HG03064 (cell line): Measurements from ENCODE around the gene TBX2.

Source experiments
- ATAC-seq: cut with Tn5 transposase; IDR thresholded peaks from one replicate; pipeline ENCODE4 v1.9.1; 2021; ENCODE audit warnings: low read depth; ENCODE audit not compliant: unreplicated experiment

The TBX2 gene

GRCh38 chr17:61368049-61368831 lies 31.4 kb upstream of the TBX2 start:
- no peak for ATAC-seq

- ATAC-seq = no peak
Measured at GRCh38 chr17:61368832-61369450, 30.7 kb upstream of the TBX2 start.

DNA sequence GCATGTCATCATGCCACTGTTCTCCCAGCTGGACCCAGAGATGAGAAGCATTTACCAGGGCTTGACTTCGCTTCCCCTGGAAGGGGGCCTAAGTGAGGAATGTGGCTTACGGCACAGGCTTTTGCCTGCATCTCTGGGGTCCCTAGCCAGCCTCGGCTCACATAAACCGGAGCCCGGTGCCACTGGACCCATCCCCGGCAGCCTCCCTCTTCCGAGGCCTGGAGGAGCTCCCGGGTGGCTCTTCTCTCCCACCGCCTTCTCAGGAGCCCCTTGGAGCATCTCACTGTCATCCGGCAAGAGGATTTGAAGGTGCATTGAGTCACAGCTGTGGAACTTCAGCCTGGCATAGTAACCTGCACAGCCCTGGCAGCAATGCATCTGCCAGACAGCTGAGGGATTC lies 29.9 kb upstream of the TBX2 start:
- no peak for ATAC-seq

GRCh38 chr17:61371179-61371578 lies 28.5 kb upstream of the TBX2 start:
- ATAC-seq = no peak

GRCh38 chr17:61371606-61372005 lies 28.0 kb upstream of the TBX2 start:
- no peak for ATAC-seq

- ATAC-seq = no peak
Measured at GRCh38 chr17:61372436-61372835, 27.2 kb upstream of the TBX2 start.

DNA sequence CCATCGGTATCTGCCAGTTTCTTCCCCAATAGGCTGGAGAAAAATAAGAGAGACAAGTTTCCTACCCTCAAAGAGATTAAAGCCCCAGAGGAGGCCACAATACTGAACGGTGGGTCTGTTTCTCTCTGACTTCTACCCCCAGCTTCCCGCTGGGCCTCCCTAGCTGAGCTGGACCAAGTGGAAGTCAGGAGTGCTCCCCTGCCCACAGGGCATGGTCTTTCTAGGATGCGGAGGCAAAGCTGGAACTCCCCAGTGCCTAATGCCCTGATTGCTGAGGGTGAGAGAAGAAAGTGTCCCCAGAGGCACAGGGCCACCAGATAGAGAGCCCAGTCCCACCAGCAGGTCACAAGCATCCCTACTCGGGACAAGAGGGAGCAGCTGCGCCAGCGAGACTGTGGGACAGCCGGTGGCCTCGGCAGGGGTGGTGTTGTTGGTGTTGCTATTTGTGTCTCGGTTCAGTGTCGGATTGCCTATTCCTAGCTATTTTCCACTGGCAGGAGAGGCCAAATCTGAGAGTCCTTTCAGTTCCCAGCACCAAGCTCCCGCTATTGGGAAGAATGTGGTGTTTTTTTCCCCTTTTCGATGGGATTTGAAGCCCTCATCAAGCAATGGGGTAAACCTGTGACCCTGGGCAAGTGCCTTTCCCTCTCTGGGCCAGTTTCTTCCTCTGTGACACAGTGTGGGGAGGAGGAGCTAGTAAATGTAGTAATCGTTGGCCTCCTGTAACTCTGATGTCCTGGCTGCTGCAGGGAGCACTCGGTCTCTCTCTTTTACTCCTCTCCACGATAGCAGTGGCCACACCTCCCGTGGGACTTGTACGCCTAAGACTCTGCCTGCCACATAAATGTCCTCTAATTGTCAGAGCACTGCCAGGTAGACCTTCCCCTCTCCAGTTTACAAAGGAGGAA lies 22.5 kb upstream of the TBX2 start:
- ATAC-seq = no peak

- no peak for ATAC-seq
Measured at GRCh38 chr17:61378658-61379456, 20.8 kb upstream of the TBX2 start.

DNA sequence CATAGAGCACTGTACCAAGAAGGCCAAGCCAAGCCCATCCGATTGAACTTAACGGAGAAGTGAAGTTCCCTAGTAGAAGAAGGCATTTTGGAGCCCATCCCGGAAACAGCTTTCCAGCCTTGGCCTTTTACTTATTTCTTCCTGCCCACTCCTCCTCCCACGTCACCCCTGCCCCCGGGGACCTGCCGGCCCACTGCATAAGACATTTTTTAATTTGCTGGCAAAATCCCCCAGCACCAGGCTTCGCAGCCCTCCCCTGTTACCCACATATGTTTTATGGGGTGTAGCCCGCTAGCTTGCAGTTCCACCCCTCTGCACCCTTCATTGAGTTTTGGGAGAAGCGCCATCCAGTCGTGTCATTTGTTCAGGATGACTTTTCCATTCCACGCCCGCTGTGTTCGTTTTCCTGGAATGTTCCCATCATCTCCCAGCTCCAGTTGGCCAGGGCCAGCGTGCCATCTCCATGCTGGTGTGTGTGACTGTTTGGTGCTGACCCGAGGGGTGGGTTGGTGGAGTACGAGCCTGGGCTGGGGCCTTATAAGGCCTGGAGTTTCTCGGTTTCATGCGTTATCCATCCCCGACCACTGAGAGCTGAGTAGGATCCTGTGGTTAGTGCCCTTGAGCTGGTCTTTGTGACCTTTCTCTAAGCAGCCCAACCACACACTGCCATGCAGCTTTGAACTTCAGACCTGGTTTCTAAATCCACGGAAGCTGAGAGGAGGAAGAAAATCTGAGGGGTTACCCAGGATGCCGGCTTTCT lies 20.0 kb upstream of the TBX2 start:
- ATAC-seq = no peak

DNA sequence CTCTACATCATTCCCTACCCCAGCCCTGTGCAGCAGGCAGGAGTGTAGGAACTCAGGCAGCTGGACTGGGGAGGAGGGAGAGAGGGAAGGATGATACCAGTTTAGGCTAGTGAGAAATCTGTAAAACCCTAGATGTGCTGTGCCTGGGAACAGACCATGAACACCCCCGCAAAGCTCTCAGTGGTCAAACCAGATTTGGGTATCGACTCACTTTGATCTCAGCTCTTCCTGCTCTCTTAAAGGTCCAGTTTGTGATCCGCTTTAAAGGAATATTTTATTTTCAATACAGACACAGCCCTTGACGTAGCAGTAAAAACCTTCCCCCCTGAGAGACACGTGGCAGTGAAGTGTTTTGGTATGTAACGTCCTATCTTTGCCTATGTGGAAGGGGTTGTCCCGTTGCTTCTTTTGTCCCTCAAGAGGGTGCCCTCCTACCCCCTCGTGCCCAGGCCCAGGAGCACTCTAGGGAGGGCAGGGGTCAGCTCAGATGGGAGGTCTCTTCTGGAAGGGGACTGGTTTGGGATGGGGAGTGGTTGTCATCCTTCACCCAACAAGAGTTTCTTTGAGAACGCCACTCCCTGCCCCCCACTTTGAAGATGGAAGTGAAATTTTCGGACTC lies 19.3 kb upstream of the TBX2 start:
- no peak for ATAC-seq

DNA sequence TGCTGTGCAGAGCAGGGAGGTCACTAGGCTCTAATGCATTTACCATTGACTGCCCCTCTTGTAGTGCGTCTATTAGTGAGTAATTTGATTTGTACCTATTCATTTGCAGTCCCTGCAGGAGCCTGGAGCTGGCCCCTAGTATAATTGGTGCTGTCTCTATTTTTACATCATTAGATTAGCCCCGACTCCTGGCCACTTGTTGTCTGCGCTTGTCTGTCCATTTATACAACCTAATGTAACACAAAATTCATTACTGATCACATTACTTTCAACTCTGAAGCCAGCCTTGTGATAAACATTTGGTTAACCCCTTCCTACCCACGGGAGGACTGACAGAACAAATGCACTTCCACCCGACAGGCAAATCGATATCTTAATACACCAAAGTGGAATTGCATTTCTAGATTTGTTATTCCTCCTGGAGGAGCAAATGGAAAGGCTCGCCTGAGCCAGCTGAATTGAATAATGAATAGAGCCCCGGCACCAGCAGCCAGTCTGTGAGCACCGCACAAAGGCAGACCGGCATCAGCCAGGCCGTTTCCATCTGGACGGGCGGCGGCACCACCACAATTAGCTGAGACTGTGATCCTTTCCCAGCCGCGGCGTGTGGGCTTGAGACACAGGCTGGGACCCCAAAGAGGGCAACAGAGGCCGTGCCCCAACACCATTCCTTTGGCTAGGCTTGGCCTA lies 18.7 kb upstream of the TBX2 start:
- ATAC-seq = no peak

GRCh38 chr17:61381537-61381936 lies 18.1 kb upstream of the TBX2 start:
- no peak for ATAC-seq

- no peak for ATAC-seq
Measured at GRCh38 chr17:61382796-61383688, 16.6 kb upstream of the TBX2 start.

GRCh38 chr17:61383689-61384201 lies 15.9 kb upstream of the TBX2 start:
- ATAC-seq = no peak

- no peak for ATAC-seq
Measured at GRCh38 chr17:61384354-61384691, 15.3 kb upstream of the TBX2 start.

- no peak for ATAC-seq
Measured at GRCh38 chr17:61384692-61385576, 14.7 kb upstream of the TBX2 start.
